HL-60 (cell line): ENCODE data around the gene MYO9B.
A peak's percentile ranks its signal among the peaks of the same experiment; 100 is the strongest.

ENCODE experiments used
- DNase-seq, 2 experiments: peaks; one replicate each; pipeline ENCODE4 v3.0.0-alpha.2; 2010 to 2020; ENCODE audit warnings: low read depth in 1 of 2, low spot score in 1 of 2
- H3K27ac ChIP-seq: fragments of 250-450 bp; sonication (Bioruptor Pico); replicated peaks from 2 replicates; pipeline ENCODE4 v1.5.1; 2020; ENCODE audit warnings: mild to moderate bottlenecking, moderate library complexity
- H3K27me3 ChIP-seq: fragments of 250-450 bp; sonication (Bioruptor Pico); 2 replicates; pipeline ENCODE4 v1.5.1; 2021; ENCODE audit warnings: mild to moderate bottlenecking, moderate library complexity; ENCODE audit not compliant: insufficient read depth, poor library complexity, severe bottlenecking
- H3K4me3 ChIP-seq: replicated peaks from 2 replicates; pipeline ENCODE4 v1.5.1; 2011; ENCODE audit warnings: mild to moderate bottlenecking, control low read depth, low read length; ENCODE audit not compliant: insufficient read depth
- GABPA ChIP-seq: IDR thresholded peaks from 2 replicates; pipeline ENCODE4 v1.6.1; 2012; ENCODE audit warnings: low read depth
- POLR2AphosphoS5 ChIP-seq: IDR thresholded peaks from 2 replicates; pipeline ENCODE4 v1.6.1; 2012; ENCODE audit warnings: low read depth
- SPI1 ChIP-seq: IDR thresholded peaks from 2 replicates; pipeline ENCODE4 v1.6.1; 2012; ENCODE audit warnings: low read depth, mild to moderate bottlenecking, borderline replicate concordance
- TF ChIP-seq, protein P1 (sequence below): IDR thresholded peaks from 2 replicates; pipeline ENCODE4 v1.6.1; 2012; ENCODE audit warnings: low read depth; ENCODE audit not compliant: insufficient replicate concordance
- TF ChIP-seq, protein P2 (sequence below): IDR thresholded peaks from one replicate; pipeline ENCODE4 v1.5.1; 2011; ENCODE audit warnings: low read length, control low read depth, inconsistent platforms; ENCODE audit not compliant: insufficient read depth

Gene MYO9B

DNA sequence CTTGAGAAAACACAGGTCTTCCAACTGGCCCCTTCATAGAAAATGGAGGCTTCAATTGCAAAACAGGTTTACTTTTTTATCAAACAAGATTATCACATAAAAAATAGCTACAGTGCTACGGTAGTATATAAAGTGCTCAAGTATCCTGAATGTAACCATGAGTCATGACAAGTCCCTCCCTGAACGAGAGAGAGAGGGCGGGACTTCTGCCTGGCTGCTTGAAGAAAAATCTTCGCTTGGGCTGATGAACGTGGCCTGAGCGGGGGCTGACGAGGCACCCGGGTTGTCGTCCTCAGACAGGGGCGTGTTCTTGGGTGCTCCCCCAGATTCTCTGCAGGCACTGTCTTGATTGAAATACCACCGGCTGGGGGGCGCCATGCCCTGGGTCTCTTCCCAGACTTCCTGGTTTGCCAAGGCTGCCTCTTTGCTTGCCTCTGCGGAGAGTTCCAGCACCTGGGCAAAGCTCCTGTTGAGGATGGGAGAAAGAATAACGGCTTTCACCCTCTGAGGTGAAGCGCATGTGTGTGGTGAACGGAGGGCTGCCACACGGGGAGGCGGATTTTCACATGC lies 25.8 kb upstream of the MYO9B start:
- no peak overlapping the region for H3K4me3 ChIP-seq
- no peaks in the 10 kb centered on the region for H3K27me3 ChIP-seq
- no peak for DNase-seq
- H3K27ac ChIP-seq, result no peak overlapping the region
- no peak for TF ChIP-seq GABPA
- no peak for TF ChIP-seq SPI1
- TF ChIP-seq, protein P1, sequence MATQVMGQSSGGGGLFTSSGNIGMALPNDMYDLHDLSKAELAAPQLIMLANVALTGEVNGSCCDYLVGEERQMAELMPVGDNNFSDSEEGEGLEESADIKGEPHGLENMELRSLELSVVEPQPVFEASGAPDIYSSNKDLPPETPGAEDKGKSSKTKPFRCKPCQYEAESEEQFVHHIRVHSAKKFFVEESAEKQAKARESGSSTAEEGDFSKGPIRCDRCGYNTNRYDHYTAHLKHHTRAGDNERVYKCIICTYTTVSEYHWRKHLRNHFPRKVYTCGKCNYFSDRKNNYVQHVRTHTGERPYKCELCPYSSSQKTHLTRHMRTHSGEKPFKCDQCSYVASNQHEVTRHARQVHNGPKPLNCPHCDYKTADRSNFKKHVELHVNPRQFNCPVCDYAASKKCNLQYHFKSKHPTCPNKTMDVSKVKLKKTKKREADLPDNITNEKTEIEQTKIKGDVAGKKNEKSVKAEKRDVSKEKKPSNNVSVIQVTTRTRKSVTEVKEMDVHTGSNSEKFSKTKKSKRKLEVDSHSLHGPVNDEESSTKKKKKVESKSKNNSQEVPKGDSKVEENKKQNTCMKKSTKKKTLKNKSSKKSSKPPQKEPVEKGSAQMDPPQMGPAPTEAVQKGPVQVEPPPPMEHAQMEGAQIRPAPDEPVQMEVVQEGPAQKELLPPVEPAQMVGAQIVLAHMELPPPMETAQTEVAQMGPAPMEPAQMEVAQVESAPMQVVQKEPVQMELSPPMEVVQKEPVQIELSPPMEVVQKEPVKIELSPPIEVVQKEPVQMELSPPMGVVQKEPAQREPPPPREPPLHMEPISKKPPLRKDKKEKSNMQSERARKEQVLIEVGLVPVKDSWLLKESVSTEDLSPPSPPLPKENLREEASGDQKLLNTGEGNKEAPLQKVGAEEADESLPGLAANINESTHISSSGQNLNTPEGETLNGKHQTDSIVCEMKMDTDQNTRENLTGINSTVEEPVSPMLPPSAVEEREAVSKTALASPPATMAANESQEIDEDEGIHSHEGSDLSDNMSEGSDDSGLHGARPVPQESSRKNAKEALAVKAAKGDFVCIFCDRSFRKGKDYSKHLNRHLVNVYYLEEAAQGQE, result no peak
- TF ChIP-seq POLR2AphosphoS5, result no peak
- TF ChIP-seq, protein P2, sequence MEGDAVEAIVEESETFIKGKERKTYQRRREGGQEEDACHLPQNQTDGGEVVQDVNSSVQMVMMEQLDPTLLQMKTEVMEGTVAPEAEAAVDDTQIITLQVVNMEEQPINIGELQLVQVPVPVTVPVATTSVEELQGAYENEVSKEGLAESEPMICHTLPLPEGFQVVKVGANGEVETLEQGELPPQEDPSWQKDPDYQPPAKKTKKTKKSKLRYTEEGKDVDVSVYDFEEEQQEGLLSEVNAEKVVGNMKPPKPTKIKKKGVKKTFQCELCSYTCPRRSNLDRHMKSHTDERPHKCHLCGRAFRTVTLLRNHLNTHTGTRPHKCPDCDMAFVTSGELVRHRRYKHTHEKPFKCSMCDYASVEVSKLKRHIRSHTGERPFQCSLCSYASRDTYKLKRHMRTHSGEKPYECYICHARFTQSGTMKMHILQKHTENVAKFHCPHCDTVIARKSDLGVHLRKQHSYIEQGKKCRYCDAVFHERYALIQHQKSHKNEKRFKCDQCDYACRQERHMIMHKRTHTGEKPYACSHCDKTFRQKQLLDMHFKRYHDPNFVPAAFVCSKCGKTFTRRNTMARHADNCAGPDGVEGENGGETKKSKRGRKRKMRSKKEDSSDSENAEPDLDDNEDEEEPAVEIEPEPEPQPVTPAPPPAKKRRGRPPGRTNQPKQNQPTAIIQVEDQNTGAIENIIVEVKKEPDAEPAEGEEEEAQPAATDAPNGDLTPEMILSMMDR, result no peak

DNA sequence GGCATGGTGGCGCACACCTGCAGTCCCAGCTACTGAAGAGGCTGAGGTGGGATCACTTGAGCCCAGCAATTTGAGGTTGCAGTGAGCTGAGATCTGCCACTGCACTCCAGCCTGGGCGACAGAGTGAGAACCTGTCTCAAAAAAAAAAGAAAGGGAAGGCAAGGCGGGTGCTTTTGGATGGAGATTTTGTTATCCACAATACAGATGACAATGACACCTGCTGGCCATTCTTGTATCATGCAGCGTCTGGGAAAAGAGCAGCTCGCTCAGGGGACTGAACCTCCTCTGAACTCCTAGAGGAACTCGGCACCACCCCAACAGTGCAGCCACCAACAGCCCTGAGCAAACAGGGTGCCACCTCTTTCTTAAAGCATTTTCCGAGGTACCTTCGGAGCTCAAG lies 23.1 kb upstream of the MYO9B start:
- peak in 1 of 2 experiments; percentile 29 for DNase-seq
- no peak overlapping the region for H3K4me3 ChIP-seq
- TF ChIP-seq, protein P2, result peak; percentile 46
- TF ChIP-seq, protein P1, result no peak
- H3K27ac ChIP-seq, result no peak overlapping the region
- no peaks in the 10 kb centered on the region for H3K27me3 ChIP-seq

DNA sequence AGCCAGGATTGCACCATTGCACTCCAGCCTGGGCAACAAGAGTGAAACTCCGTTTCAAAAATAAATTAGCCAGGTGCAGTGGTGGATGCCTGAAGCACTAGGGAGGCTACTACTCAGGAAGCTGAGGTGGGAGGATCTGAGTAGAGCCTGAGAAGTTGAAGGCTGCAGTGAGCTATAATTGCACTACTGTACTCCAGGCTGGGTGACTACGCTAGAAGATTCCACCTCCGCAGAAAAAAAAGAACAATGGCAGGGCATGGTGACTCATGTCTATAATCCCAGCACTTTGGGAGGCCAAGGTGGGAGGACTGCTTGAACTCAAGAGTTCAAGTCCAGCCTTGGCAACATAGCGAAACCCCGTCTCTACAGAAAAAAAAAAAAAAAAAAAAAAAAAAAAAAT lies 20.8 kb upstream of the MYO9B start:
- no peak for TF ChIP-seq SPI1
- no peak for TF ChIP-seq GABPA
- TF ChIP-seq, protein P1, result no peak
- TF ChIP-seq POLR2AphosphoS5, result no peak
- TF ChIP-seq, protein P2, result no peak
- no peak for DNase-seq
- Histone ChIP-seq H3K27ac (no peak overlapping the region), H3K27me3 (no peaks in the 10 kb centered on the region), H3K4me3 (no peak overlapping the region)
